HG03575 (cell line): Measurements from ENCODE around the gene SMIM43.
"Not testable (repeated sequence)": the region's sequence is repeated elsewhere in the genome, so short reads cannot be mapped to it uniquely, and the experiment has no call there.

Source experiments
- ATAC-seq: cut with Tn5 transposase; IDR thresholded peaks from one replicate; pipeline ENCODE4 v1.9.1; 2021; ENCODE audit not compliant: unreplicated experiment, insufficient number of reproducible peaks, low FRiP score; ENCODE audit errors: extremely low read depth

SMIM43 gene

GRCh38 chr4:121785479-121785878, 20.5 kb upstream of the SMIM43 start:
- no peak for ATAC-seq

GRCh38 chr4:121784975-121785374, 20.0 kb upstream of the SMIM43 start:
- no peak for ATAC-seq

GRCh38 chr4:121784401-121784800, 19.4 kb upstream of the SMIM43 start:
- no peak for ATAC-seq

GRCh38 chr4:121783210-121783609, 18.2 kb upstream of the SMIM43 start:
- no peak for ATAC-seq

- no peak for ATAC-seq
Observed at GRCh38 chr4:121778991-121779628, 14.1 kb upstream of the SMIM43 start.

GRCh38 chr4:121777625-121778024, 12.7 kb upstream of the SMIM43 start:
- ATAC-seq, result no peak

- ATAC-seq, result no peak
Observed at GRCh38 chr4:121776610-121777401, 11.8 kb upstream of the SMIM43 start.

GRCh38 chr4:121773883-121774282, 8.9 kb upstream of the SMIM43 start:
- ATAC-seq, result no peak

GRCh38 chr4:121771869-121772268, 6.9 kb upstream of the SMIM43 start:
- no peak for ATAC-seq

- no peak for ATAC-seq
Observed at GRCh38 chr4:121769341-121769740, 4.4 kb upstream of the SMIM43 start.

- no peak for ATAC-seq
Observed at GRCh38 chr4:121767166-121767565, 2.2 kb upstream of the SMIM43 start.

- ATAC-seq, result no peak
Observed at GRCh38 chr4:121765971-121766538, 1.1 kb upstream of the SMIM43 start.

GRCh38 chr4:121765368-121765705, 373 bp upstream of the SMIM43 start:
- ATAC-seq, result no peak

GRCh38 chr4:121764303-121764701, 662 bp downstream of the SMIM43 start:
- no peak for ATAC-seq

GRCh38 chr4:121760205-121760604, 4.8 kb downstream of the SMIM43 start:
- no peak for ATAC-seq

- ATAC-seq, result no peak
Observed at GRCh38 chr4:121758925-121759568, 5.9 kb downstream of the SMIM43 start.

GRCh38 chr4:121752142-121752541, 12.8 kb downstream of the SMIM43 start:
- ATAC-seq, result not testable (repeated sequence)

- ATAC-seq, result no peak
Observed at GRCh38 chr4:121749225-121749624, 15.7 kb downstream of the SMIM43 start.

- ATAC-seq, result no peak
Observed at GRCh38 chr4:121742794-121743193, 22.2 kb downstream of the SMIM43 start.

GRCh38 chr4:121741751-121742150, 23.2 kb downstream of the SMIM43 start:
- no peak for ATAC-seq
